ENCODE data around the gene C13orf46. TPM values are rescaled to one million over a fixed set of nuclear protein-coding genes. Genes with fewer than 3 reads are reported as not detected.
A peak's percentile ranks its signal among the peaks of the same experiment; 100 is the strongest.

Gene C13orf46
- total RNA-seq, 2 donors from 2014 or later = 0.24 to 0.44 TPM

- Histone ChIP-seq H3K4me3 (no peak overlapping the region), H3K36me3 (no peaks in the 10 kb centered on the region), H3K4me1 (peaks cover 3% of the 10 kb centered on the region), H3K9me3 (no peaks in the 10 kb centered on the region), H3K27me3 (no peaks in the 10 kb centered on the region), H3K9ac (ENCODE audit: low read depth in 2 of 2, low read length in 2 of 2) (no peak overlapping the region), H3K27ac (no peak overlapping the region)
- intact Hi-C loops (cut with DNase I) = no loop called here
- TF ChIP-seq, protein P1, sequence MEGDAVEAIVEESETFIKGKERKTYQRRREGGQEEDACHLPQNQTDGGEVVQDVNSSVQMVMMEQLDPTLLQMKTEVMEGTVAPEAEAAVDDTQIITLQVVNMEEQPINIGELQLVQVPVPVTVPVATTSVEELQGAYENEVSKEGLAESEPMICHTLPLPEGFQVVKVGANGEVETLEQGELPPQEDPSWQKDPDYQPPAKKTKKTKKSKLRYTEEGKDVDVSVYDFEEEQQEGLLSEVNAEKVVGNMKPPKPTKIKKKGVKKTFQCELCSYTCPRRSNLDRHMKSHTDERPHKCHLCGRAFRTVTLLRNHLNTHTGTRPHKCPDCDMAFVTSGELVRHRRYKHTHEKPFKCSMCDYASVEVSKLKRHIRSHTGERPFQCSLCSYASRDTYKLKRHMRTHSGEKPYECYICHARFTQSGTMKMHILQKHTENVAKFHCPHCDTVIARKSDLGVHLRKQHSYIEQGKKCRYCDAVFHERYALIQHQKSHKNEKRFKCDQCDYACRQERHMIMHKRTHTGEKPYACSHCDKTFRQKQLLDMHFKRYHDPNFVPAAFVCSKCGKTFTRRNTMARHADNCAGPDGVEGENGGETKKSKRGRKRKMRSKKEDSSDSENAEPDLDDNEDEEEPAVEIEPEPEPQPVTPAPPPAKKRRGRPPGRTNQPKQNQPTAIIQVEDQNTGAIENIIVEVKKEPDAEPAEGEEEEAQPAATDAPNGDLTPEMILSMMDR (IDR thresholded peaks at IDR 0.05) = no peak
- no peak for DNase-seq
Observed at GRCh38 chr13:113949546-113949945, 24.3 kb downstream of the C13orf46 start.

GRCh38 chr13:113948034-113948742, 25.7 kb downstream of the C13orf46 start:
- peaks cover 3% of the 10 kb centered on the region for H3K4me1 ChIP-seq
- no peaks in the 10 kb centered on the region for H3K27me3 ChIP-seq
- no peak for DNase-seq
- H3K4me3 ChIP-seq = no peak overlapping the region
- no peaks in the 10 kb centered on the region for H3K9me3 ChIP-seq
- TF ChIP-seq, protein P1 (IDR thresholded peaks at IDR 0.05) = no peak
- no peak overlapping the region for H3K9ac ChIP-seq (ENCODE audit: low read depth in 2 of 2, low read length in 2 of 2)
- H3K36me3 ChIP-seq = no peaks in the 10 kb centered on the region
- H3K27ac ChIP-seq = no peak overlapping the region
- intact Hi-C loops (cut with DNase I) = no loop called here

GRCh38 chr13:113947311-113948033, 26.4 kb downstream of the C13orf46 start:
- peak; percentile 58 for DNase-seq
- intact Hi-C loops (cut with DNase I) = loop anchor here (1.0 kb wide), 1 partner anchor 131 kb away; no protein-coding TSS in a partner anchor
- no peak overlapping the region for H3K27ac ChIP-seq
- H3K9me3 ChIP-seq = no peaks in the 10 kb centered on the region
- no peaks in the 10 kb centered on the region for H3K36me3 ChIP-seq
- no peak overlapping the region for H3K4me3 ChIP-seq
- TF ChIP-seq, protein P1 (IDR thresholded peaks at IDR 0.05) = peak; percentile 65
- peaks cover 3% of the 10 kb centered on the region for H3K4me1 ChIP-seq
- no peaks in the 10 kb centered on the region for H3K27me3 ChIP-seq
- H3K9ac ChIP-seq (ENCODE audit: low read depth in 2 of 2, low read length in 2 of 2) = no peak overlapping the region

GRCh38 chr13:113946409-113947181, 27.3 kb downstream of the C13orf46 start:
- H3K36me3 ChIP-seq = no peaks in the 10 kb centered on the region
- peaks cover 3% of the 10 kb centered on the region for H3K4me1 ChIP-seq
- H3K27ac ChIP-seq = no peak overlapping the region
- H3K4me3 ChIP-seq = no peak overlapping the region
- no peaks in the 10 kb centered on the region for H3K9me3 ChIP-seq
- no peak overlapping the region for H3K9ac ChIP-seq (ENCODE audit: low read depth in 2 of 2, low read length in 2 of 2)
- no peak for DNase-seq
- no peaks in the 10 kb centered on the region for H3K27me3 ChIP-seq
- intact Hi-C loops (cut with DNase I) = loop anchor here (1.0 kb wide), 1 partner anchor 130 kb away; no protein-coding TSS in a partner anchor
- TF ChIP-seq, protein P1 (IDR thresholded peaks at IDR 0.05) = no peak

DNA sequence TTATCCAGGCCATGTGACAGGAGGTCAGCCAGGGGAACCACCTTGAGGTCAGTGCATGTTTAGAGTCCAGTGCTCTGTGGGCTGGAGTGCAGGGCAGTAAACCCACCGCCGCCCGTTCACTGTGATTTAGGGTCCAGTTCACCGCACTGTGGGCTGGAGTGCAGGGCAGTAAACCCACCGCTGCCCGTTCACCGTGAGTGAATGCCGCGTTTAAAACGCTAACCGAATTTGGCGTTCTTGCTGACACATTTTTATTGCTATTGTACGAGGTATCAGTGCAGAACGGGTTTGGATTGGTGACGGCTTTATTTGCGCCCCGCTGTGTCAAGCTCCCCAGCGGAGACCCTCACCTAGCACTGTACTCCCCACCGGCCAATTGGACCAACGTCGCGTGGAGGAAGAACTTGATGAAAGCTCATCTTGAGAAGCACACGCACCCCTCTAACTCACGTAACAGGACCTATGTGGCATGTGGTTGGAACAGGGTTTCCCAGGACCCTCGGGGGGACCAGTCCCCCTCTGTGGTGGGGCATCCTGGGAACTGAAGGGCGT, 27.9 kb downstream of the C13orf46 start:
- H3K9ac ChIP-seq (ENCODE audit: low read depth in 2 of 2, low read length in 2 of 2) = no peak overlapping the region
- no peak for DNase-seq
- H3K4me1 ChIP-seq = no peaks in the 10 kb centered on the region
- no peak overlapping the region for H3K4me3 ChIP-seq
- no peak overlapping the region for H3K27ac ChIP-seq
- H3K9me3 ChIP-seq = no peaks in the 10 kb centered on the region
- no peaks in the 10 kb centered on the region for H3K36me3 ChIP-seq
- intact Hi-C loops (cut with DNase I) = no loop called here
- no peaks in the 10 kb centered on the region for H3K27me3 ChIP-seq
- TF ChIP-seq, protein P1 (IDR thresholded peaks at IDR 0.05) = no peak

Data from colonic mucosa (tissue), 4 donors.